HL-60 (cell line): Measurements from ENCODE around the gene MSL1.

Source experiments
- DNase-seq, 2 experiments: peaks; one replicate each; pipeline ENCODE4 v3.0.0-alpha.2; 2010 to 2020; ENCODE audit warnings: low read depth in 1 of 2, low spot score in 1 of 2
- H3K27ac ChIP-seq: fragments of 250-450 bp; sonication (Bioruptor Pico); replicated peaks from 2 replicates; pipeline ENCODE4 v1.5.1; 2020; ENCODE audit warnings: mild to moderate bottlenecking, moderate library complexity
- H3K27me3 ChIP-seq: fragments of 250-450 bp; sonication (Bioruptor Pico); 2 replicates; pipeline ENCODE4 v1.5.1; 2021; ENCODE audit warnings: mild to moderate bottlenecking, moderate library complexity; ENCODE audit not compliant: insufficient read depth, poor library complexity, severe bottlenecking
- H3K4me3 ChIP-seq: replicated peaks from 2 replicates; pipeline ENCODE4 v1.5.1; 2011; ENCODE audit warnings: mild to moderate bottlenecking, control low read depth, low read length; ENCODE audit not compliant: insufficient read depth
- CTCF ChIP-seq: IDR thresholded peaks from one replicate; pipeline ENCODE4 v1.5.1; 2011; ENCODE audit warnings: low read length, control low read depth, inconsistent platforms; ENCODE audit not compliant: insufficient read depth
- GABPA ChIP-seq: IDR thresholded peaks from 2 replicates; pipeline ENCODE4 v1.6.1; 2012; ENCODE audit warnings: low read depth
- POLR2AphosphoS5 ChIP-seq: IDR thresholded peaks from 2 replicates; pipeline ENCODE4 v1.6.1; 2012; ENCODE audit warnings: low read depth
- SPI1 ChIP-seq: IDR thresholded peaks from 2 replicates; pipeline ENCODE4 v1.6.1; 2012; ENCODE audit warnings: low read depth, mild to moderate bottlenecking, borderline replicate concordance
- TF ChIP-seq, protein P1 (sequence below): IDR thresholded peaks from 2 replicates; pipeline ENCODE4 v1.6.1; 2012; ENCODE audit warnings: low read depth; ENCODE audit not compliant: insufficient replicate concordance

Gene MSL1

DNA sequence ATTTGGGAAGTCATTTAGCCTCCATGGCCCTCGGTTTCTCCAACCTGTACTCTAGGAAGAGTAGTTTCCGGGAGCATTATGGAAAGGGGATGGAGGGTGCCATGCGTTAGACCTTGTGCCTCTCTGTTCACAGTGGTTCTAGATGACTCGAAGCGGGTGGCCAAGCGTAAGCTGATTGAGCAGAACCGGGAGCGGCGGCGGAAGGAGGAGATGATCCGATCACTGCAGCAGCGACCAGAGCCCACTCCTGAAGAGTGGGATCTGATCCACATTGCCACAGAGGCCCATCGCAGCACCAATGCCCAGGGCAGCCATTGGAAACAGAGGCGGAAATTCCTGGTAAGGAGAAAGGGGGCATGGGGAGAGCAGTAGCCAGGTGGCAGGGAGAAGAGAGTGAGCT lies 37.3 kb upstream of the MSL1 start:
- H3K4me3 ChIP-seq: no peak overlapping the region
- H3K27ac ChIP-seq: no peak overlapping the region
- no peaks in the 10 kb centered on the region for H3K27me3 ChIP-seq
- TF ChIP-seq, protein P1, sequence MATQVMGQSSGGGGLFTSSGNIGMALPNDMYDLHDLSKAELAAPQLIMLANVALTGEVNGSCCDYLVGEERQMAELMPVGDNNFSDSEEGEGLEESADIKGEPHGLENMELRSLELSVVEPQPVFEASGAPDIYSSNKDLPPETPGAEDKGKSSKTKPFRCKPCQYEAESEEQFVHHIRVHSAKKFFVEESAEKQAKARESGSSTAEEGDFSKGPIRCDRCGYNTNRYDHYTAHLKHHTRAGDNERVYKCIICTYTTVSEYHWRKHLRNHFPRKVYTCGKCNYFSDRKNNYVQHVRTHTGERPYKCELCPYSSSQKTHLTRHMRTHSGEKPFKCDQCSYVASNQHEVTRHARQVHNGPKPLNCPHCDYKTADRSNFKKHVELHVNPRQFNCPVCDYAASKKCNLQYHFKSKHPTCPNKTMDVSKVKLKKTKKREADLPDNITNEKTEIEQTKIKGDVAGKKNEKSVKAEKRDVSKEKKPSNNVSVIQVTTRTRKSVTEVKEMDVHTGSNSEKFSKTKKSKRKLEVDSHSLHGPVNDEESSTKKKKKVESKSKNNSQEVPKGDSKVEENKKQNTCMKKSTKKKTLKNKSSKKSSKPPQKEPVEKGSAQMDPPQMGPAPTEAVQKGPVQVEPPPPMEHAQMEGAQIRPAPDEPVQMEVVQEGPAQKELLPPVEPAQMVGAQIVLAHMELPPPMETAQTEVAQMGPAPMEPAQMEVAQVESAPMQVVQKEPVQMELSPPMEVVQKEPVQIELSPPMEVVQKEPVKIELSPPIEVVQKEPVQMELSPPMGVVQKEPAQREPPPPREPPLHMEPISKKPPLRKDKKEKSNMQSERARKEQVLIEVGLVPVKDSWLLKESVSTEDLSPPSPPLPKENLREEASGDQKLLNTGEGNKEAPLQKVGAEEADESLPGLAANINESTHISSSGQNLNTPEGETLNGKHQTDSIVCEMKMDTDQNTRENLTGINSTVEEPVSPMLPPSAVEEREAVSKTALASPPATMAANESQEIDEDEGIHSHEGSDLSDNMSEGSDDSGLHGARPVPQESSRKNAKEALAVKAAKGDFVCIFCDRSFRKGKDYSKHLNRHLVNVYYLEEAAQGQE: no peak
- TF ChIP-seq SPI1 (no peak), GABPA (no peak)
- no peak for DNase-seq

DNA sequence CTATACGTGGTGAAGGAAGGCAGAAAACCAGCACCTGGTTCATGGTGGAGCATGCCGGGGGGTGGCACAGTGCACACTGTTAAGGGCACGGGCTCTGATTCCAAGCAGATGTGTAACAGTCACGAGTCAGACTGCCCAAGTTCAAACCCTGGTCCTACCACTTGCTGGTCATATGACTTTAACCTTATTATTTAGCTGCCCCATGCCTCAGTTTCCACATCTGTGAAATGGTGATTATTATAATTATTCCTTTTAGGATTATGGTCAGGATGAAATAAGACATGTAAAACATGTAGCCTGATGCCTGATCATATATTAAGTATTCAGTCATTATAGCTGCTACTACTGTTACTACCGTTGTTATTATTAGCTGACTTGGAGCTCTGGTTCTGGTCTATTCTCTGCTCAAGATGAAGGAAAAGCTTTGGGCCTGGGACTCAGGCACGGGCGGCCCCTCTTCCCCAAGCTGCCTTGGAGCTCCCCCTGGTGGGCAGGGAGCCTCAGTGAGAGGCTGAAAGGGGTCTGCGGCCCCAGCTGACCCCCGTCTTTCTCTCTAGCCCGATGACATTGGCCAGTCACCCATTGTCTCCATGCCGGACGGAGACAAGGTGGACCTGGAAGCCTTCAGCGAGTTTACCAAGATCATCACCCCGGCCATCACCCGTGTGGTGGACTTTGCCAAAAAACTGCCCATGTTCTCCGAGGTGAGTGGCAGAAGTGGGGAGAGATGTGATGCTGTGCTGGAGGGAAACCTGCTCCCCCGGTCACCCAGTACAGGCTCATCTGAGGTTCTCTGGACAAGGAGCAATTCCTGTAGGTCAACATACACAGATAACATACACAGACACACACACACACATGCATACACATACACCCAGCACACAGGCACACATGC lies 35.4 kb upstream of the MSL1 start:
- peak; percentile 34 for TF ChIP-seq CTCF
- TF ChIP-seq GABPA: no peak
- Histone ChIP-seq H3K27me3 (no peaks in the 10 kb centered on the region), H3K4me3 (no peak overlapping the region), H3K27ac (no peak overlapping the region)
- peak in 1 of 2 experiments; percentile 48 for DNase-seq

DNA sequence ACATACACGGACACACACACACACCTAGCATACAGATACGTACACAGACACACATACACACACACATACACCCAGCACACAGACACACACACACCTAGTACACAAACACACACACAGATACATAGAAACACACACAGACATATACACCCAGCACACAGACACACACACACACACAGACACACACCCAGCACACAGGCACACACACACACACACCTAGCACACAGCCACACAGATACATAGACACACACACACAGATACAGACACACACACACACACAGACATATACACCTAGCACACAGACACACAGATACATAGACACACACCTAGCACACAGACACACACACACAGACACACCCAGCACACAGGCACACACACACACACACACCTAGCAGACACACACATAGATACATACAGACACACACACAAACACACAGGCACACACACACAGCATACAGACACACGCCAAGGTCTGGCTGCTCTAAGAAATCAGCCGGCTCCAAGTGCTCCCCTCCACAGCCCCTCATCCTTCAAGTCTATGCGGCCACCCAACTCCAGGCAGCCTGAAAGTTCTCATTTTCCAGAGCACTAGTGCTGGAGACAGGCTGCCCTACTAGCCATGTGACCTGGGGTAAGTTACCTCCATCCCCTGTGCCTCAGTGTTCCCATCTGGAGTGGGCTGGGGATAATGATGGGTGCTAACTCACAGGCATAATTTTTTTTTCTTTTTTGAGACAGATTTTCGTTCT lies 34.5 kb upstream of the MSL1 start:
- no peak for DNase-seq
- TF ChIP-seq POLR2AphosphoS5 (no peak), SPI1 (no peak), CTCF (no peak)
- TF ChIP-seq, protein P1: no peak
- H3K4me3 ChIP-seq: no peak overlapping the region
- H3K27me3 ChIP-seq: no peaks in the 10 kb centered on the region
- no peak overlapping the region for H3K27ac ChIP-seq

GRCh38 chr17:40087903-40088718 lies 33.7 kb upstream of the MSL1 start:
- TF ChIP-seq POLR2AphosphoS5 (no peak), GABPA (no peak), SPI1 (no peak), CTCF (no peak)
- TF ChIP-seq, protein P1: no peak

More at GRCh38 chr17:40087903-40088718, 33.7 kb upstream of the MSL1 start:
- no peaks in the 10 kb centered on the region for H3K27me3 ChIP-seq
- H3K4me3 ChIP-seq: no peak overlapping the region
- DNase-seq: no peak
- H3K27ac ChIP-seq: no peak overlapping the region
